Osteoblast (primary cell): Measurements from ENCODE around the gene GSE1. TPM values are rescaled to one million over a fixed set of nuclear protein-coding genes. Genes with fewer than 3 reads are reported as not detected.

Source experiments
- DNase-seq: peaks from one replicate; pipeline ENCODE4 v3.0.0; 2011; ENCODE audit warnings: low spot score, mixed read lengths; ENCODE audit not compliant: insufficient read length; ENCODE audit errors: missing footprints
- H2AFZ ChIP-seq: 2 replicates; pipeline ENCODE4 v1.6.0; 2011; ENCODE audit warnings: mild to moderate bottlenecking, low read length
- H3K27ac ChIP-seq: 2 replicates; pipeline ENCODE4 v1.5.1; 2011; ENCODE audit warnings: mild to moderate bottlenecking, low read depth, low read length, moderate library complexity
- H3K27me3 ChIP-seq: 2 replicates; pipeline ENCODE4 v1.6.0; 2012; ENCODE audit warnings: mild to moderate bottlenecking, control low read depth, inconsistent platforms, low read length, moderate library complexity; ENCODE audit not compliant: insufficient read depth
- H3K36me3 ChIP-seq: 2 replicates; pipeline ENCODE4 v1.5.1; 2011; ENCODE audit warnings: mild to moderate bottlenecking, low read length, control low read depth, moderate library complexity; ENCODE audit not compliant: insufficient read depth
- H3K4me1 ChIP-seq: 2 replicates; pipeline ENCODE4 v1.5.1; 2011; ENCODE audit warnings: mild to moderate bottlenecking, low read length, control low read depth, moderate library complexity; ENCODE audit not compliant: insufficient read depth
- H3K4me2 ChIP-seq: 2 replicates; pipeline ENCODE4 v1.6.0; 2011; ENCODE audit warnings: mild to moderate bottlenecking, low read length; ENCODE audit not compliant: insufficient read depth
- H3K4me3 ChIP-seq: fragments of 200-600 bp; sonication (generic); 3 replicates; pipeline ENCODE4 v1.5.1; 2012; ENCODE audit warnings: mild to moderate bottlenecking, low read length, inconsistent platforms; ENCODE audit not compliant: insufficient read depth
- H3K79me2 ChIP-seq: 2 replicates; pipeline ENCODE4 v1.6.0; 2012; ENCODE audit warnings: mild to moderate bottlenecking, low read length, control low read depth, inconsistent platforms; ENCODE audit not compliant: insufficient read depth
- H3K9me3 ChIP-seq: 2 replicates; pipeline ENCODE4 v1.5.1; 2011; ENCODE audit warnings: low read depth, low read length, control low read depth
- H4K20me1 ChIP-seq: 2 replicates; pipeline ENCODE4 v1.6.0; 2012; ENCODE audit warnings: mild to moderate bottlenecking, low read length, control low read depth; ENCODE audit not compliant: insufficient read depth
- total RNA-seq: library from RNA; depleted of rRNA; stranded (reverse); fragments of >200 nt; gene quantifications from 2 replicates; pipeline ENCODE4 v1.2.3, GENCODE V29; 2012
- TF ChIP-seq, protein P1 (sequence below): IDR thresholded peaks from 2 replicates; pipeline ENCODE4 v1.5.1; 2011; ENCODE audit warnings: mild to moderate bottlenecking, low read depth, low read length, moderate library complexity; ENCODE audit errors: extremely low read depth

Gene GSE1
- total RNA-seq, 1 donor, result 49.6 TPM

DNA sequence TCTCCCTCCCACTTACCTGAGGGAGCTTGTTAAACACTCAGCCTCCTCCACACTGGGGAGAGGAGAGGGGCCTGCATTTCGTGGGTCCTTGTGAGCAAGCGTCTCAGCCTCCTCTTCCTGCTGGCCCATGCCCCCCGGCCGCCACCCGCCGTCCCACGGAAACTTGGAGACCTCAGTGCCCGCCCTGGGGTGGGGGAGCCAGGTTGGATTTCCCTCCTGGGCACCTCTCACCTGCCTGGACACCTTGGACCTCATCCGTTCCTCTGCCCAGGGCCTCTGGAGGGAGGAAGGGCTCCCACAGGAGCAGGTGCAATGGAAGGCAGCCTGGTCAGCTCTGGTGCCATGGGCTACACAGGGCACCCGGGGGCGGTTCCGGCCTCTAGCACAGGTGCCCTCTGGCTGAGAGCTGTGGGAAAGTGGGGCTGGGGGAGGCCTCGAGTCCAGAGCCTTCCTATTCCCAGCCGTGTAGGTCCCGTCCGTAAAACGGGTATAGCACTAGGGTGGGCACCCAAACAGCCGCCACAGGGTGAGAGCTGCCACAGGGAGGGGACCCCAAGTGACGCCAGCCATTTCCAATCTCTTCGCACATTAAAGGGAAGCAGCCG lies 11.0 kb downstream of the GSE1 start:
- Histone ChIP-seq H3K27ac (no peak overlapping the region), H2AFZ (no peak overlapping the region), H3K4me1 (no peaks in the 10 kb centered on the region), H3K4me2 (no peak overlapping the region), H3K79me2 (peaks cover 98% of the 10 kb centered on the region), H3K9me3 (no peaks in the 10 kb centered on the region), H3K36me3 (no peaks in the 10 kb centered on the region), H4K20me1 (peaks cover 94% of the 10 kb centered on the region), H3K4me3 (no peak overlapping the region), H3K27me3 (no peaks in the 10 kb centered on the region)
- no peak for DNase-seq
- TF ChIP-seq, protein P1, sequence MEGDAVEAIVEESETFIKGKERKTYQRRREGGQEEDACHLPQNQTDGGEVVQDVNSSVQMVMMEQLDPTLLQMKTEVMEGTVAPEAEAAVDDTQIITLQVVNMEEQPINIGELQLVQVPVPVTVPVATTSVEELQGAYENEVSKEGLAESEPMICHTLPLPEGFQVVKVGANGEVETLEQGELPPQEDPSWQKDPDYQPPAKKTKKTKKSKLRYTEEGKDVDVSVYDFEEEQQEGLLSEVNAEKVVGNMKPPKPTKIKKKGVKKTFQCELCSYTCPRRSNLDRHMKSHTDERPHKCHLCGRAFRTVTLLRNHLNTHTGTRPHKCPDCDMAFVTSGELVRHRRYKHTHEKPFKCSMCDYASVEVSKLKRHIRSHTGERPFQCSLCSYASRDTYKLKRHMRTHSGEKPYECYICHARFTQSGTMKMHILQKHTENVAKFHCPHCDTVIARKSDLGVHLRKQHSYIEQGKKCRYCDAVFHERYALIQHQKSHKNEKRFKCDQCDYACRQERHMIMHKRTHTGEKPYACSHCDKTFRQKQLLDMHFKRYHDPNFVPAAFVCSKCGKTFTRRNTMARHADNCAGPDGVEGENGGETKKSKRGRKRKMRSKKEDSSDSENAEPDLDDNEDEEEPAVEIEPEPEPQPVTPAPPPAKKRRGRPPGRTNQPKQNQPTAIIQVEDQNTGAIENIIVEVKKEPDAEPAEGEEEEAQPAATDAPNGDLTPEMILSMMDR, result no peak

DNA sequence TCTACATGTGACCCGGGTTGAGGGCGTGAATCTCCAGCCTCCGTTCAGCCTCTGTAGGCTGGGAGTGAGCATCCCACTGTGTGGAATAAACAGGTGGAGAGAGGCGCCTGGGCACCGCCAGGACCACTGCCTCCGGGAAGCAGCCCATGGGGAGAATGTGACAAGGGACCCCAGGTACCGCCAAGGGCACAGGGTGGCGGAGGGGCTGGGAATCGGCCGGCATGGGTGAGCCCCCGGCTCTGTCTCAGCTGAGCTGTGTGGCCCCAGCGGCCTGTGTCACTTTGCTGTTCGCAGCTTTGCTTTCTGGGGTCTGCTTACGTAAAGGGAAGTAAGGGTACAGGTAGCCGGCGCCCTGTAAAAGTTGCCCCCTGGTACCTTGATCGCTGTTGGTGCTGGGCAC lies 11.5 kb downstream of the GSE1 start:
- Histone ChIP-seq H3K79me2 (peaks cover 98% of the 10 kb centered on the region), H4K20me1 (peaks cover 94% of the 10 kb centered on the region)

DNA sequence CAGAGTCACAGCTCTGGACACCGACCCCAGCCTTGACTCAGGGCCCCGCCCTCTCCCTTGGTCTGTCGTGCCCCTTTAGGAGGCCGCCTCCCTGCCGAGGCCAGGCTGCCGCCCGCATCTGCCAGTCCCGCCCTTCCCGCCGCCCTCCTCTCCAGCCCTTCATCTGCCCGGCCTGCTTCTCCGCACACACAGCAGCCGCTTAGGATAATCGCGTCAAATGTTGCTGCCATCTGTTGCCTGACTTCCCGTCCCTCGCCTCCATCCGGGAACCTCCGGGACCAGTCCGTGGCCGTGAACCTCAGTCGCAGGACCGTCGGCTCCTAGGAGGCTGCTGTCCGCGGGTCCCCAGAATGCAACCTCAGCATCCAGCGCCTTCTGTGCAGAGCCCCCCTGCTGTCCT lies 11.9 kb downstream of the GSE1 start:
- no peaks in the 10 kb centered on the region for H3K9me3 ChIP-seq
- H3K36me3 ChIP-seq, result no peaks in the 10 kb centered on the region
- H4K20me1 ChIP-seq, result peaks cover 94% of the 10 kb centered on the region
- no peak overlapping the region for H2AFZ ChIP-seq
- TF ChIP-seq, protein P1, result no peak
- H3K4me3 ChIP-seq, result no peak overlapping the region
- H3K4me1 ChIP-seq, result no peaks in the 10 kb centered on the region
- no peak for DNase-seq
- H3K27me3 ChIP-seq, result no peaks in the 10 kb centered on the region
- H3K4me2 ChIP-seq, result no peak overlapping the region
- H3K27ac ChIP-seq, result no peak overlapping the region
- H3K79me2 ChIP-seq, result peaks cover 98% of the 10 kb centered on the region

More for the DNA sequence above, 11.5 kb downstream of the GSE1 start:
- Histone ChIP-seq H3K36me3 (no peaks in the 10 kb centered on the region), H2AFZ (no peak overlapping the region), H3K27me3 (no peaks in the 10 kb centered on the region), H3K4me3 (no peak overlapping the region), H3K27ac (no peak overlapping the region), H3K9me3 (no peaks in the 10 kb centered on the region), H3K4me1 (no peaks in the 10 kb centered on the region), H3K4me2 (no peak overlapping the region)
- TF ChIP-seq, protein P1, result no peak
- DNase-seq, result no peak

DNA sequence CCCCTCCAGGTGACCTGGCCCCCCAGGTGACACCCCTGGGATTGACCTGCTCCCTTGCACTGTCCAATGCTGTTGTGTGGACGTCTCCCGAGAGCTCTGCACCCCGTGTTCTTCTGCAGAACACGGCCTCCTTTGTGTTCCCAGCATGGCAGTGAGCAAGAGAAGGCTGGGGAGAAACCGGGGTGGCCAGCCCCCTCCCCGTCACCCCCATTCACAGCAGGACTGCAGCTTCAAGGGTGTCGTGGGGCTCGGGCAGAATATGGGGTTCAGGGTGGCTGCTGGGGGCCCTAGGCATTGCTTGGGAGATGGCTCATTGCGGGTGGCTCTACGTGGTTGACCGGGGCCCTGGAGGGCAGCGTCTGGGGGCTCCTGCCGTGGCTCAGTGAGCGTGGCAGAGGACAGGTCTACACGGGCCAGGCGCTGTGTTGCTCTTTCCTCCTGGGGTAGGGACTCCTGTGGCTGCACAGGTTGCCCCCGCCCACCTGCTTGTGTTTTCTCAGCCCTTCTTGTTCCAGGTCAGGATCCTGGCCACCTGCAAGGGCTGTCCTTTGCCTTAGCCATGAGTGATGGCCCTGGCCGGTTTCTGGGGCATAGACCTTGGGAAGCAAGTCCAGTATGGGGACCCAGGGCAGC lies 12.5 kb downstream of the GSE1 start:
- no peak overlapping the region for H3K4me2 ChIP-seq
- H4K20me1 ChIP-seq, result peaks cover 94% of the 10 kb centered on the region
- peaks cover 98% of the 10 kb centered on the region for H3K79me2 ChIP-seq
- no peaks in the 10 kb centered on the region for H3K27me3 ChIP-seq
- no peak overlapping the region for H3K4me3 ChIP-seq
- H3K4me1 ChIP-seq, result no peaks in the 10 kb centered on the region
- TF ChIP-seq, protein P1, result no peak
- H3K9me3 ChIP-seq, result no peaks in the 10 kb centered on the region
- no peak overlapping the region for H2AFZ ChIP-seq
- H3K36me3 ChIP-seq, result no peaks in the 10 kb centered on the region
- DNase-seq, result no peak
- H3K27ac ChIP-seq, result no peak overlapping the region
